A673 (cell line): ENCODE results near the gene TENM3. TPM values are rescaled to one million over a fixed set of nuclear protein-coding genes. Genes with fewer than 3 reads are reported as not detected.

Experiments used
- BruUV-seq: library from RNA; stranded (reverse); fragments of 400-500 nt; replicated peaks from 2 replicates; lab custom pipeline; 2021; lab: Mats Ljungman, UMichigan
- CTCF ChIA-PET: fragments of 300-600 bp; sonication (Branson Sonifier 250); formaldehyde crosslinking; loops from one replicate; lab custom pipeline; 2022; ENCODE audit warnings: antibody characterized with exemption; lab: Charles Lee
- POLR2A ChIA-PET: fragments of 300-600 bp; sonication (Branson Sonifier 250); formaldehyde crosslinking; loops from one replicate; lab custom pipeline; 2022; ENCODE audit warnings: antibody characterized with exemption; ENCODE audit not compliant: low non-redundant PET; lab: Charles Lee
- DNase-seq: peaks from one replicate; pipeline ENCODE4 v3.0.0-alpha.2; 2015; ENCODE audit warnings: low spot score
- H3K27ac ChIP-seq: fragments of 200-600 bp; sonication (generic); 2 replicates; pipeline ENCODE4 v1.5.1; 2016; ENCODE audit warnings: mixed run types, low read depth, mild to moderate bottlenecking, mixed read lengths, antibody characterized with exemption, low read length; ENCODE audit not compliant: poor library complexity, severe bottlenecking
- H3K27me3 ChIP-seq: fragments of 200-600 bp; sonication (generic); replicated peaks from 2 replicates; pipeline ENCODE4 v1.6.1; 2017; ENCODE audit warnings: mixed run types, low read depth, mild to moderate bottlenecking, mixed read lengths, antibody characterized with exemption, low read length; ENCODE audit not compliant: insufficient read depth, poor library complexity
- H3K36me3 ChIP-seq: fragments of 200-600 bp; sonication (generic); 2 replicates; pipeline ENCODE4 v1.6.1; 2016; ENCODE audit warnings: mixed run types, mild to moderate bottlenecking, mixed read lengths, antibody characterized with exemption, low read length; ENCODE audit not compliant: insufficient read depth, poor library complexity, severe bottlenecking
- H3K4me1 ChIP-seq: fragments of 200-600 bp; sonication (generic); 2 replicates; pipeline ENCODE4 v1.6.1; 2017; ENCODE audit warnings: mixed run types, mild to moderate bottlenecking, mixed read lengths, antibody characterized with exemption, low read length; ENCODE audit not compliant: insufficient read depth, poor library complexity, severe bottlenecking
- H3K4me3 ChIP-seq: fragments of 200-600 bp; sonication (generic); 2 replicates; pipeline ENCODE4 v1.5.1; 2016; ENCODE audit warnings: low read depth, mixed run types, mild to moderate bottlenecking, mixed read lengths, low read length; ENCODE audit not compliant: poor library complexity, severe bottlenecking
- H3K9me3 ChIP-seq: fragments of 200-600 bp; sonication (generic); 2 replicates; pipeline ENCODE4 v1.6.1; 2016; ENCODE audit warnings: mixed run types, low read depth, mild to moderate bottlenecking, mixed read lengths, antibody characterized with exemption, low read length; ENCODE audit not compliant: poor library complexity, severe bottlenecking
- CTCF ChIP-seq: fragments of 300-800, 200-600 bp; sonication (generic); conservative IDR thresholded peaks from 2 replicates; pipeline ENCODE4 v1.5.1; 2017; ENCODE audit warnings: low read depth, mild to moderate bottlenecking, antibody characterized with exemption, low read length, moderate library complexity, mixed read lengths
- EZH2 ChIP-seq: fragments of 200-600 bp; sonication (generic); IDR thresholded peaks from 2 replicates; pipeline ENCODE4 v1.6.1; 2017; ENCODE audit warnings: borderline replicate concordance, low read depth, mild to moderate bottlenecking, mixed read lengths, antibody characterized with exemption, low read length; ENCODE audit not compliant: poor library complexity, severe bottlenecking
- intact Hi-C: fragments of 100-400 bp; cut with micrococcal nuclease; formaldehyde crosslinking; loops from one replicate; pipeline ENCODE4 v1.10.0; 2022; ENCODE audit not compliant: unreplicated experiment
- total RNA-seq: library from RNA; stranded (reverse); gene quantifications from 2 replicates; pipeline ENCODE4 v1.2.3, GENCODE V29; 2021

TENM3 gene
- total RNA-seq, 1 experiment from 2014 or later, result 26.4 TPM

DNA sequence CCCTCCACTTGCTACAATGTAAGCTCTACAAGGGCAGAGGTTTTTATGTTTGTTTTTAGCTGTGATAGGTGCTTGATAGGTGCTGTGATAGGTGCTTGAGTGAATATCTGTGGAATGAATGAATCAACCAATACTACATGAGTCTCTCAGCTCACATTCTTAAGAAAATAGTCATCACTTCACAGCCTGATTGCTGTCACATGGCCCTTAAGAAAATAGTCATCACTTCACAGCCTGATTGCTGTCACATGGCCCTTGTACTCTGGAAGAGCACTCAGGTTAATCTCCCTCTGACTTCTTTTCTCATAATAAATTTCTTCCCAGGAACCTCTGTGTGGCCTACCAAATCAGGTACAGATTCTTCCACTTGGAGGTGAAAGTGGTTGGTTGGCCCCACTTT lies 335.2 kb downstream of the TENM3 start:
- intact Hi-C loops, result no loop called here
- Histone ChIP-seq H3K27ac (no peak overlapping the region), H3K9me3 (no peaks in the 10 kb centered on the region), H3K27me3 (no peaks in the 10 kb centered on the region), H3K4me1 (peaks cover 6% of the 10 kb centered on the region), H3K36me3 (no peaks in the 10 kb centered on the region), H3K4me3 (no peak overlapping the region)
- TF ChIP-seq CTCF (no peak), EZH2 (no peak)
- POLR2A ChIA-PET, result no interaction called here
- no TSS peak for BruUV-seq
- CTCF ChIA-PET, result no interaction called here
- DNase-seq, result peak; percentile 14

DNA sequence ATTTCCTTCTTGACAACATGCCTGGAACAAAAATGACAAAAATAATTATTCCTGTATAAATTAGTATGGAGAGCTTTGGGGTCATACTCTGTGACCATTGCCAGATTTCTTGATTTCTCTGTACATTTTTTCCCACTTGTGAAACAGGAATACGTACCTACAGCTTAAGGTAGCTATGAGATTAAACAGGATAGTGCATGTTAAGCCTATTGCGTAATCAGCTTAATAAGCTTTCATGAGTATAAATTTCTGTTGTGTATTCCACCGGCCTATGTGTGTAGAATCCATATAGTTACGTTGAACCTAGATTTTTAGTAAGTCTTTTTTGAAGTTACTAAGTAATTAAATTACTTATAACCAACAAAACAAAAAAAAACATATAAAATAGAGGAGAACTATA lies 339.0 kb downstream of the TENM3 start:
- peak; percentile 11 for DNase-seq
- H3K4me1 ChIP-seq, result no peaks in the 10 kb centered on the region
- no peak overlapping the region for H3K4me3 ChIP-seq
- ChIA-PET CTCF (interaction anchor here (0.6 kb wide), 1 partner anchor 610 kb away, joined by 4 read pairs; no protein-coding TSS in a partner anchor), POLR2A (no interaction called here)
- TF ChIP-seq EZH2, result no peak
- no peak for TF ChIP-seq CTCF
- no TSS peak for BruUV-seq
- H3K27me3 ChIP-seq, result no peaks in the 10 kb centered on the region
- intact Hi-C loops, result no loop called here
- H3K27ac ChIP-seq, result no peak overlapping the region
- no peaks in the 10 kb centered on the region for H3K36me3 ChIP-seq
- no peaks in the 10 kb centered on the region for H3K9me3 ChIP-seq

- no peaks in the 10 kb centered on the region for H3K27me3 ChIP-seq
- intact Hi-C loops, result no loop called here
- H3K9me3 ChIP-seq, result peaks cover 3% of the 10 kb centered on the region
- H3K4me1 ChIP-seq, result no peaks in the 10 kb centered on the region
- no peak overlapping the region for H3K27ac ChIP-seq
- BruUV-seq, result no TSS peak
- no peaks in the 10 kb centered on the region for H3K36me3 ChIP-seq
- no peak for DNase-seq
- ChIA-PET CTCF (no interaction called here), POLR2A (interaction anchor here (0.7 kb wide), 1 partner anchor 343 kb away, joined by 4 read pairs; no protein-coding TSS in a partner anchor)
- TF ChIP-seq CTCF, result no peak
- TF ChIP-seq EZH2, result no peak
- no peak overlapping the region for H3K4me3 ChIP-seq
Observed at GRCh38 chr4:182583703-182584415, 340.7 kb downstream of the TENM3 start.
